IPS-18a (cell line): ENCODE results near the gene RIN3.

Experiments used
- H3K27ac ChIP-seq: one replicate; pipeline ENCODE4 v1.5.1; 2013; ENCODE audit warnings: low read length
- H3K27me3 ChIP-seq: one replicate; pipeline ENCODE4 v1.6.1; 2013; ENCODE audit warnings: mild to moderate bottlenecking, low read length; ENCODE audit not compliant: control insufficient read depth, insufficient read depth
- H3K36me3 ChIP-seq: one replicate; pipeline ENCODE4 v1.6.1; 2013; ENCODE audit warnings: low read depth, low read length; ENCODE audit not compliant: control insufficient read depth
- H3K4me1 ChIP-seq: one replicate; pipeline ENCODE4 v1.6.1; 2013; ENCODE audit warnings: low read depth, low read length; ENCODE audit not compliant: control insufficient read depth
- H3K4me3 ChIP-seq: one replicate; pipeline ENCODE4 v1.5.1; 2013; ENCODE audit warnings: low read length
- H3K9ac ChIP-seq: one replicate; pipeline ENCODE4 v1.6.1; 2013; ENCODE audit warnings: mild to moderate bottlenecking, low read length, moderate library complexity
- H3K9me3 ChIP-seq: one replicate; pipeline ENCODE4 v1.6.1; 2013; ENCODE audit warnings: low read depth, low read length; ENCODE audit not compliant: control insufficient read depth

Gene RIN3

DNA sequence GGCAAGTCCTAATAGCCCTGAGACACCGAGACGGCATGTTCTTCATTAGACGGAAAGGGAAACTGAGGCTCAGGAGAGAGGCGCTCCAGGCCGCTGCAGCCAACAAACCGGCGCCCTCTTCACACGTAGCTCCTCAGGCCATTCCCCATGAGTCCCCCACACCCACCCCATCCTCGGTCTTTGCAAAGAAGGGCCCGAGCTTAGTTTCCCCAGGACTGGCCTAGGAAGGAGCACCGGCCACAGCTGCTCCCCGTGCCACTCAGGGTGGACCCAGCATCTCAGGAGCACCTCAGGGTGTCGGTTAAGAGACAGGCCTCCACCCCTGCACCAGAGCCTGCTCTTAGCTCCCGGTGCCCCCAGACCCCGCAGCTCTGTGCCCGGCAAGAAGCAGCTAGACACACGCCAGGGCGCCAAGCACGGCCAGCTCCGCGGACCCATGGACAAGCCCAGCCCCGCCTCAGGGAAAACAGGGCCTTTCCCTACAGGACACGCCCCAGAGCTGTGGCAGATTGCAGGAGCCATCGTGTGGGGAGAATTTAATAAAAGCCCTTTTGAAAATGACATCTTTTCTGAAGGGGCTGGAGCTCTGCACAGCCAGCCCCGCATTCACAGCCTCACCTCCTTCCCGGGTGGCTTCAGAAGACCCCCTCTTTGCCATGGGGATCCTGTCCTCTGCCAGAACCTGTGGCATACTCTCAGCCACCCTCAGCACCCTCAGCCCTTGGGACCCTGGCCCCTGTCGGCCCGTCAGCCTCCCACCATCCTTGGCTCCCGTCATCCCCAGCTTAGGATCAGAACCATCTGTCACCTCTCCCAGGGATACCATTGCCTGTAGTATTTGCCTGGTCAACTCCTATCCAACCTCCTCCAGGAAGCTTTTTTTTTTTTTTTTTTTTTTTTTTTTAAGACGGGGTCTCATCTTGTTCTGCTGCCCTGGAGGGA lies 175.1 kb downstream of the RIN3 start:
- H3K27ac ChIP-seq: no peak overlapping the region
- peak overlapping the region; percentile 51 for H3K4me3 ChIP-seq
- H3K9ac ChIP-seq: no peak overlapping the region
- H3K27me3 ChIP-seq: peaks cover 22% of the 10 kb centered on the region
- H3K4me1 ChIP-seq: no peaks in the 10 kb centered on the region
- no peaks in the 10 kb centered on the region for H3K9me3 ChIP-seq
- no peaks in the 10 kb centered on the region for H3K36me3 ChIP-seq

GRCh38 chr14:92690171-92691011 lies 176.8 kb downstream of the RIN3 start:
- H3K4me3 ChIP-seq: no peak overlapping the region
- peaks cover 22% of the 10 kb centered on the region for H3K27me3 ChIP-seq
- H3K9ac ChIP-seq: no peak overlapping the region
- H3K9me3 ChIP-seq: no peaks in the 10 kb centered on the region
- no peaks in the 10 kb centered on the region for H3K4me1 ChIP-seq
- H3K36me3 ChIP-seq: no peaks in the 10 kb centered on the region
- no peak overlapping the region for H3K27ac ChIP-seq

DNA sequence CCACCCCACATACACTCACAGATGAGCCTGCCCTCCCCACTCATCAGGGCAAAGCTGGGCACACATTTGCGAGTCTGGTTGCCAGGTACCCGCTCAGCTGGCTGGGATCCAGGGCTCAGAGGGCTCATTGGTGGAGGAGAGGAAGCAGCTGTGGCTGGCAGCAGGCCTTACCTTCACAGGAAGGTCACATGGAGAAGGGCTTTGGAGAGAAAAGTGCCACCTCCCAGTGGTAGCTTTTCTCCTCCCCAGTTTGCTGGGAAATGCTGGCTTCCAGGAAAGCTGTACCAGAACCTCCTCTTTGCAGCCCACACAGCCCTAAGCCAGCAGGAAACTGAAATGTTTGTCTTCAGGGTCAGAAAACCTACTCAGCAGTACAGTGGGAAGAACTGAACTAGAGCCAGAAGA lies 179.2 kb downstream of the RIN3 start:
- Histone ChIP-seq H3K9me3 (no peaks in the 10 kb centered on the region), H3K4me3 (no peak overlapping the region), H3K27ac (no peak overlapping the region), H3K4me1 (no peaks in the 10 kb centered on the region), H3K27me3 (peaks cover 14% of the 10 kb centered on the region), H3K9ac (no peak overlapping the region), H3K36me3 (no peaks in the 10 kb centered on the region)

GRCh38 chr14:92693998-92694795 lies 180.6 kb downstream of the RIN3 start:
- Histone ChIP-seq H3K4me3 (no peak overlapping the region), H3K27ac (no peak overlapping the region), H3K36me3 (no peaks in the 10 kb centered on the region), H3K4me1 (no peaks in the 10 kb centered on the region), H3K9me3 (no peaks in the 10 kb centered on the region), H3K9ac (no peak overlapping the region), H3K27me3 (no peaks in the 10 kb centered on the region)

GRCh38 chr14:92694807-92695206 lies 181.2 kb downstream of the RIN3 start:
- Histone ChIP-seq H3K4me3 (no peak overlapping the region), H3K27me3 (no peaks in the 10 kb centered on the region), H3K9me3 (no peaks in the 10 kb centered on the region)

DNA sequence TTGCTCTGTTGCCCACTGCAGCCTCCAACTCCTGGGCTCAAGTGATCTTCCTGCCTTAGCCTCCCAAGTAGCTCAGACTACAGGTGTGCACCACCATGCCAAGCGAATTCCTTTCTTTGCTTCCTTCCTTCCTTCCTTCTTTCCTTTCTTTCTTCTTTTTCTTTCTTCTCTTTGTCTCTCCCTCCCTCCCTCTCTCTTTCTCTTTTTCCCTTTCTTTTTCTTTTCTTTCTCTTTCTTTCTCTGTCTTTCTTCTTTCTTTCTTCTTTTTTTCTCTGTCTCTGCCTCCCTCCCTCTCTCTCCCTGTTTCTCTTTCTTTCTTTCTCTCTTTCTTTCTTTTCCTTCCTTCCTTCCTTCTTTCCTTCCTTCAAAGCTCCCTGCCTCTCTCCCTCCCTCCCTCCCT lies 182.0 kb downstream of the RIN3 start:
- H3K36me3 ChIP-seq: no peaks in the 10 kb centered on the region

More at GRCh38 chr14:92694807-92695206, 181.2 kb downstream of the RIN3 start:
- H3K9ac ChIP-seq: no peak overlapping the region
- no peaks in the 10 kb centered on the region for H3K36me3 ChIP-seq
- no peak overlapping the region for H3K27ac ChIP-seq
- H3K4me1 ChIP-seq: no peaks in the 10 kb centered on the region

DNA sequence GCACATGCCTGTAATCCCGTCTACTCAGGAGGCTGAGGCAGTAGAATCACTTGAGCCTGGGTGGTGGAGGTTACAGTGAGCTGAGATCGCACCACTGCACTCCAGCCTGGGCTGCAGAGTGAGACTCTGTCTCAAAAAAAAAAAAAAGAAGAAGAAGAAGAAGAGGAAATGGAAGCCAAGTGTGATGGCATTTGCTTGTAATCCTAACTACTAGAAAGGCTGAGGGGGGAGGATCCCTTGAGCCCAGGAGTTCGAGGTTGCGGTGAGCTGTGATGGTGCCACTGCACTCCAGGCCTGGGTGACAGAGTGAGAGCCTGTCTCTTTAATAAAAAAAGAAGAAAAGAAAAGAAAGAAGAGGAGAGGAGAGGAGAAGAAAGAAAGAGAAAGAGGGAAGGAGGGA lies 182.8 kb downstream of the RIN3 start:
- Histone ChIP-seq H3K4me3 (no peak overlapping the region), H3K9me3 (no peaks in the 10 kb centered on the region), H3K36me3 (no peaks in the 10 kb centered on the region), H3K27ac (no peak overlapping the region), H3K9ac (no peak overlapping the region), H3K27me3 (no peaks in the 10 kb centered on the region), H3K4me1 (no peaks in the 10 kb centered on the region)

More for the DNA sequence above, 182.0 kb downstream of the RIN3 start:
- Histone ChIP-seq H3K27ac (no peak overlapping the region), H3K4me3 (no peak overlapping the region), H3K9ac (no peak overlapping the region), H3K9me3 (no peaks in the 10 kb centered on the region), H3K4me1 (no peaks in the 10 kb centered on the region), H3K27me3 (no peaks in the 10 kb centered on the region)

DNA sequence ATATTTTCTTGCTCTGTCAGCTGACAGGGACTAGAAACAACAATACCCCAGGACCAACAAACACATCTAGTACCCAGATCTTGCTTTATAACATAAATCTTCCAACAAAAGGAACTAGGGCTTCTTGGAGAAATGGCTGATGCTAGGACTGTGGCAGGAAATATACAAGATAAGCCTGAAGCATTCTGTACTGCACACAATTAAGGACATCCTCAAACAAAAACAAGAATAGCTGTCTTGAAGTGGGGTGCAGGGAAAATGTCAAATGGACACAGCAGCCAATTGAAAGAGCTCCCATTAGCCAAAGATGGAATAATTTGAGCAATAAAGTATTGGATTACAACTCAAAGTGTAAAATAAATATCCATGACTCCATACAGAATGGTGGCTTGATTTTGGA lies 184.8 kb downstream of the RIN3 start:
- Histone ChIP-seq H3K27ac (no peak overlapping the region), H3K4me1 (no peaks in the 10 kb centered on the region), H3K9ac (no peak overlapping the region), H3K4me3 (no peak overlapping the region), H3K36me3 (no peaks in the 10 kb centered on the region), H3K27me3 (no peaks in the 10 kb centered on the region), H3K9me3 (no peaks in the 10 kb centered on the region)

DNA sequence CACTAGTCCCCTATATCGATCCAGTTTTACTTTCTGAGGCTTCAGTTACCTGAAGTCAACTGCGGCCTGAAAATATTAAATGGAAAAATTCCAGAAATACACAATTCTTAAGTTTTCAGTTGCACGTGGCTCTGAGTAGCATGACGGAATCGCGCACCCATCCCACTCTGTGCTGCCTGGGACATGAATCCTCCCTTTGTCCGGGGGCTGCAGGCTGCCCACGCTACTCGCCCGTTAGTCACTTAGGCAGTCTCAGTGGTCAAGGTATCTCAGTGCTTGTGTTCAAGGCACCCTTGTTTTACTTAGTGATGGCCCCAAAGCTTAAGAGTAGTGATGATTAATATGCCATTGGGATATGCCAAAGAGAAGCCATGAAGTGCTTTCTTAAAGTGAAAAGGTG lies 188.2 kb downstream of the RIN3 start:
- no peaks in the 10 kb centered on the region for H3K4me1 ChIP-seq
- H3K9me3 ChIP-seq: no peaks in the 10 kb centered on the region
- no peak overlapping the region for H3K9ac ChIP-seq
- no peaks in the 10 kb centered on the region for H3K27me3 ChIP-seq
- no peak overlapping the region for H3K4me3 ChIP-seq
- no peak overlapping the region for H3K27ac ChIP-seq
- peaks cover 15% of the 10 kb centered on the region for H3K36me3 ChIP-seq

DNA sequence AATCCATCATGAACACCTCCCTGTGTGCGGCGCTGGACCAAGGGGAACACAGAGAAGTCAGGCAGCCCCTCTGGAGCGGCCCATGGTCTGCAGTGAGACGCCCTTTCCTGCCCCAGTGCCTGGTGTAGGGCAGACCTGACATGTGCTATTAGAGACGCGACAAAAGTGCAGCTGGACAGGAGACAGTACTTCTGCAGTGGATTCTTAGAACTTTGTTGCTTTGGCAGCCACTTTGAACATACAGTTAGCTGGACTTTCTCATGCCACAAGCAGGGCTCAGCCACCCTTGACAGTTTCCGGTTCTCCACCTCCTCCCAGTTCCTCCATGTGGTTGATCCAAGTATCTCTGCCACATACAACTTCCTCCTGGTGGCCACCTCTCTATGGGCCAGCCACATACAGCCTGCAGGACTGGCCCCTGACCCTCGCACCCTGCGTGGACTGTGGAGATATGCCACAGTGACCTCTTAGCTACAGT lies 188.9 kb downstream of the RIN3 start:
- Histone ChIP-seq H3K4me1 (no peaks in the 10 kb centered on the region), H3K9ac (no peak overlapping the region), H3K27ac (no peak overlapping the region), H3K36me3 (peaks cover 15% of the 10 kb centered on the region), H3K27me3 (no peaks in the 10 kb centered on the region), H3K4me3 (no peak overlapping the region), H3K9me3 (no peaks in the 10 kb centered on the region)

- Histone ChIP-seq H3K27ac (no peak overlapping the region), H3K4me3 (no peak overlapping the region), H3K27me3 (no peaks in the 10 kb centered on the region), H3K4me1 (no peaks in the 10 kb centered on the region), H3K36me3 (peaks cover 15% of the 10 kb centered on the region), H3K9me3 (no peaks in the 10 kb centered on the region), H3K9ac (no peak overlapping the region)
Measured at GRCh38 chr14:92703516-92703915, 189.9 kb downstream of the RIN3 start.
